ENCODE results near the gene OR2AG2.
A peak's percentile ranks its signal among the peaks of the same experiment; 100 is the strongest.

Gene OR2AG2

DNA sequence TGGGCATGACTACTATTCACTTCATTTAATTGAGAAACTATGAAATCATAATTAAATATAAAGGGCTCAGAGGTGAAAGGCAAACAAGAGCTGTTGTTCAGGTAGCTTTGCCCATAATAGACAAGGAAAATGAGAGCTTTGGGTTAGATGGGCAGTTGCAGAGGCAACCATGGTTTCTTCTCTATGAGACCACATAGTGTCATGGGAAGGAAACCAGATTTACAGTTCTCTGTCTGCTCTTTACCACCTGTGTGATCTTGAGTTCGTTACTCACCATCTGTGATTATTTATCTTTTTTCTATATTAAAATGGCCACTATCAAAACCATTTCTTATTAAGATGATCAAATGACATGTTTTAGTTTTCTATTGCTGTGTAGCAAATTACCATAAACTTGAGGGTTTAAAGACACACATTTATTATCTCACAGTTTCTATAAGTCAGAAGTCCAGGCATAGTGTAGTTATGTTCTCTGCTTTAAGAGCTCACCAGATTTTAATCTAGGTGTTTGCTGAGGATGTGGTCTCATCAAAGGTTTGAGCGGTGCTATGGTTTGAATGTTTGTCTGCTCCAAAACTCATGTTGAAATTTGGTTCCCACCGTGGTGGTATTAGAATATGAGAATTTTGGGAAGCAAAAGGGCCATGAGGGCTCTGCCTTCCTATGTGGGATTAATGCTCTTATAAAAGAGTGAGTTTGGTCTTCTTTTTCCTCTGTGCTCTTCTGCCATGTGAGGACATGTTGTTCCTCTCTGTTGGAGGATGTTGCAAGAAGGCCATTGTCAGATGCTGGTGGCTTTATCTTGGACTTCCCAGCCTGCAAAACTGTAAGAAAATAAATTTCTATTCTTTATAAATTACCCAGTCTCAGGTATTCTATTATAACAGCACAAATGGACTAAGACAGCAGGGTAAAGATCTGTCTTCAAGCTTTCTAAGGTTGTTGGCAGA is 38.2 kb downstream of the OR2AG2 start:
- H3K4me3 Mint-ChIP-seq, result peak overlapping the region; percentile 49
- DNase-seq (ENCODE audit: low spot score), result no peak
- no peaks in the 10 kb centered on the region for H3K9me3 Mint-ChIP-seq
- peaks cover 56% of the 10 kb centered on the region for H3K4me1 Mint-ChIP-seq (ENCODE audit: low read depth)
- H3K36me3 Mint-ChIP-seq (ENCODE audit: low read depth), result peaks cover 71% of the 10 kb centered on the region
- H3K27ac Mint-ChIP-seq, result peak overlapping the region; percentile 70
- no peaks in the 10 kb centered on the region for H3K27me3 Mint-ChIP-seq (ENCODE audit: low read depth)

DNA sequence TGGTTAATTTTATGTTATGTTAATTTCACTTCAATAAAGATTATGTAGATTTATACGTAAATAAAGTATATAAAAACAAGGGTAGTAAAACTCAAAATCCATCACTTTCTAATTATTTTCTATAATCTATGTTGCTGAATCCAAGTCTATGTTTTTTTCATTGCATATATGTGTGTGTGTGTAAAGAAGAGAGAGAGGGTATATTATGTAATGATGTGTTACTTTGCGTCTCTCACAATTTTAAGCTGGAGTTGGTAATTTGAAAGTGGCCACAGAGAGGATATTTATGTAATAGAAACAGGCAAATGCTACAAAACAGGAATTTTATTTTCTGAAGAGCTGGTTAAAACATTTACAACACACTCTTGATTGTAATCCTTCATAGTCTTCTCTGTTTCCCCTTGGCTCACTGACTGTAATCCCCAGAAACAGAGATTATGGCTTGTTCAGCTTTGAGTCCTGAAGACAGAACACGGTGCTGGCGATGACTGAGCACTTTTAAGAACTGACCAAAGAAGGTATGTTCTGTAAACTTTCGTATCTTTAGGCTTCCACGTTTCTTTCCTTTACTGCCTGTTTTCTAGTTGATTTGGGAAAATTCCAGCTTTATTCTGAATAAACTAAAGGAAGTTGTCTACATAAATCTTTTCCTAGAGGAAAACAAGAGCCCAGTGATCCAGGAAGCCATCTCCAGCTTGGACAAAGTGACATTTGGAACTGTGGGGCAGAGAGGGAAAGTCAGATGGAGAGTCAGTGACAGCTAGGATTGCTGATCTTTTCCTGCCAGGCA is 43.6 kb downstream of the OR2AG2 start:
- Mint-ChIP-seq H3K36me3 (ENCODE audit: low read depth) (peaks cover 79% of the 10 kb centered on the region), H3K4me1 (ENCODE audit: low read depth) (peaks cover 14% of the 10 kb centered on the region), H3K27ac (no peak overlapping the region), H3K27me3 (ENCODE audit: low read depth) (no peaks in the 10 kb centered on the region), H3K9me3 (peaks cover 27% of the 10 kb centered on the region), H3K4me3 (no peak overlapping the region)
- no peak for DNase-seq (ENCODE audit: low spot score)

DNA sequence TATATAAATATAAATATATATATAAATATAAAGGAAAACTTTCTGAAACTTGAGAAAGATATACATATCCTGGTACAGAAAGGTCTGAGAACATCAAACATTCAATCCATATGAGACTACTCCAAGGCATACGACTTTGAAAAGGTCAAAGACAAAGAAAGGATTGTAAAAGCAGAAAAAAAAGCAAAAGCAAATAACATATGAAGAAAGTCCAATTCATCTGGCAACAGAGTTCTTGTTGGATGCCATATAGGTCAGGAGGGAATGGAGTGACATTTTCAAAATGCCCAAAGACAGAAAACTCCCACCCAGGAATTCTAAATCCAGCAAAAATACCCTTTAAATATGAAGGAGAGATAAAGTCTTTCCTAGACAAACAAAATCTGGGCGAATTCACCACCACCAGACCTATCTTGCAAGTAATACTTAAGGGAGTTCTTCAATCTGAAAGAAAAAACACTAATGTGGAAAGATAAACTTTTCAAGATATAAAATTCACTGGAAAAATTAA is 46.3 kb downstream of the OR2AG2 start:
- no peak for DNase-seq (ENCODE audit: low spot score)
- H3K4me3 Mint-ChIP-seq, result no peak overlapping the region
- peaks cover 44% of the 10 kb centered on the region for H3K9me3 Mint-ChIP-seq
- peaks cover 24% of the 10 kb centered on the region for H3K4me1 Mint-ChIP-seq (ENCODE audit: low read depth)
- H3K36me3 Mint-ChIP-seq (ENCODE audit: low read depth), result peaks cover 84% of the 10 kb centered on the region
- H3K27ac Mint-ChIP-seq, result no peak overlapping the region
- no peaks in the 10 kb centered on the region for H3K27me3 Mint-ChIP-seq (ENCODE audit: low read depth)

DNA sequence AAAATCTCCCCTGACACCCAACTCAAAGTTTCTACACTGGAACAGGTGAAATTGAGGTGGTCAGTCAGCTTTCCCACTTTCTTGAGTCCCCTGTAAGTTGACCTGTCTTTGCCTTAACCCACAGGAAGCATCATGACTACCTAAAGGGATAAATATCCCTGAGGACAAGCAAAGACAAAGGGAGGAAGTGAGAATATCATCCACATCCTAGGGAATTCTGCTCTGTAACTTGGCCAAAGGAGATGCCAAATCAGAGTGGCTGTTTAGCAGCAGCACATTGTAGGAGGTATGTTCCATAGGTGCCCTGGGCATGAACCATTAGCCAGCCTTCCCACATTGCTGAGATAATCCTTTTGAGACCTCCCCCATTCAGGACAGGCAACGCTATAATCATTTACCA is 47.8 kb downstream of the OR2AG2 start:
- DNase-seq (ENCODE audit: low spot score), result no peak
- Mint-ChIP-seq H3K4me3 (no peak overlapping the region), H3K9me3 (peaks cover 52% of the 10 kb centered on the region), H3K27ac (no peak overlapping the region), H3K27me3 (ENCODE audit: low read depth) (no peaks in the 10 kb centered on the region), H3K36me3 (ENCODE audit: low read depth) (peaks cover 95% of the 10 kb centered on the region), H3K4me1 (ENCODE audit: low read depth) (peaks cover 28% of the 10 kb centered on the region)

DNA sequence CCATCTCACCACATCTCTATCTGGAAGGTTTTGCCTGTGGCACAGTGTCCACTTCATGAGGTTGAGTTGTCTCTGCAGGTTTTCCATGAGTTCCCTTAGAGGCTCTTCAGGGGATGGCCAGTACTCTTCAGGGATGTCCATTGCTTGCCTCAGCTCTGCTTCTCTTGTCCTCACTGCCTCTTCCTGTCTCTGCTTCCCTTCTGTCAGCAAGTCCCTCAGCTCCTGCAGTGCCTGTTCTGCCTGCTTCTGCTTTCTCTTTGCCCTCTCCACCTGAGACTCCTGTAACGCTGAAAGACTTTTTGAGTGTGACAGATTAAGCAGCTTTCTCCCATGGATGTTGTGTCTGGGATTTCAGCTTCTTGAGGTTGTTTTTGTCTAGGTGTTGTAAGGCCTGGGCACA is 50.4 kb downstream of the OR2AG2 start:
- Mint-ChIP-seq H3K9me3 (peaks cover 62% of the 10 kb centered on the region), H3K27ac (peak overlapping the region; percentile 18), H3K4me3 (peak overlapping the region; percentile 1), H3K27me3 (ENCODE audit: low read depth) (no peaks in the 10 kb centered on the region), H3K36me3 (ENCODE audit: low read depth) (peaks cover 95% of the 10 kb centered on the region), H3K4me1 (ENCODE audit: low read depth) (peaks cover 28% of the 10 kb centered on the region)
- no peak for DNase-seq (ENCODE audit: low spot score)

DNA sequence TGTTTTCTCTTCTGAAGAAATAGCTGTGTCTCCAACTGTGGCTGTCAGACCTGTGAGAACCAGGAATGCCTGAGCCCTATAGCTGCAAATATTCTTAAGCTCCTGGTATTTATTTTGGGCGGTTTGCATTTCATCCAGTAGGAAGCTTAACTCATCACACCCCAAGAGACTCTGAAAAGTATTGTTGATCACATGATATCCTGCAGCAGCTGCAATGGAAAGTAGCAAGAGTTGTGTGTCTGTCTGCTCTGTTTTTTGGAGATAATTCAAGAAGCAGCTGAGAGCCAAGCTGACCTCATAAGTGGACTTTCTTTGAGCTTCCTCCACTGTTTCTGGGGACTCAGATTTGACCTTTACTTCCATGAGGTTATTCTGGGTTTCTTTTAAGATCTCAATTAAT is 52.2 kb downstream of the OR2AG2 start:
- peaks cover 53% of the 10 kb centered on the region for H3K9me3 Mint-ChIP-seq
- DNase-seq (ENCODE audit: low spot score), result no peak
- H3K36me3 Mint-ChIP-seq (ENCODE audit: low read depth), result peaks cover 94% of the 10 kb centered on the region
- peaks cover 25% of the 10 kb centered on the region for H3K4me1 Mint-ChIP-seq (ENCODE audit: low read depth)
- H3K27me3 Mint-ChIP-seq (ENCODE audit: low read depth), result no peaks in the 10 kb centered on the region
- no peak overlapping the region for H3K4me3 Mint-ChIP-seq
- H3K27ac Mint-ChIP-seq, result no peak overlapping the region

DNA sequence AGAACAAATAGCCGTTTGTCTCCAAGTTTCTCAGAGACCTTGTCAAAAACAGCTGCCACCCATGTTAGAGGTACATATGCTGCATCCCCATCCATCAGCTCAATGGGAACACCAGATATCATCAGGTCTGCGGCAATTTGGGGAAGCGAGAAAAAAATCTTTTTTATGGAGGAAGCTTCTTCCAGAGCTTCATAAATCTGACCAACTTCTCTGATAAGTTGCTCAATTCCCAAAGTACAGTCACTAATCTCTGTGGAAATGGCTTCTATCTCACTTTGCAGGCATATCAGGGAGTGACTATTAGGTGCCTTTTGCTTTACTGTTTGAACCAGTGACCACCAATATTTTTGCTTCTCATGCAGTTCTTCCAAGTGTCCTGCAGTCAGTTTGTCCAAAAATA is 54.4 kb downstream of the OR2AG2 start:
- peaks cover 80% of the 10 kb centered on the region for H3K36me3 Mint-ChIP-seq (ENCODE audit: low read depth)
- no peak for DNase-seq (ENCODE audit: low spot score)
- H3K27me3 Mint-ChIP-seq (ENCODE audit: low read depth), result no peaks in the 10 kb centered on the region
- H3K9me3 Mint-ChIP-seq, result peaks cover 37% of the 10 kb centered on the region
- H3K27ac Mint-ChIP-seq, result no peak overlapping the region
- H3K4me1 Mint-ChIP-seq (ENCODE audit: low read depth), result peaks cover 17% of the 10 kb centered on the region
- H3K4me3 Mint-ChIP-seq, result no peak overlapping the region
